Stimulated activated CD8-positive, alpha-beta memory T cell treated with anti-CD3 and anti-CD28 coated beads, Interleukin-2, amount 100 ng/mL, for 1 hour (primary cell): ENCODE data around the gene SH3GL1.

ENCODE experiments used
- DNase-seq, 2 donors: peaks; one replicate each; pipeline ENCODE4 v3.0.0-alpha.2; 2020; ENCODE audit warnings: low read depth in 2 of 2

SH3GL1 gene

DNA sequence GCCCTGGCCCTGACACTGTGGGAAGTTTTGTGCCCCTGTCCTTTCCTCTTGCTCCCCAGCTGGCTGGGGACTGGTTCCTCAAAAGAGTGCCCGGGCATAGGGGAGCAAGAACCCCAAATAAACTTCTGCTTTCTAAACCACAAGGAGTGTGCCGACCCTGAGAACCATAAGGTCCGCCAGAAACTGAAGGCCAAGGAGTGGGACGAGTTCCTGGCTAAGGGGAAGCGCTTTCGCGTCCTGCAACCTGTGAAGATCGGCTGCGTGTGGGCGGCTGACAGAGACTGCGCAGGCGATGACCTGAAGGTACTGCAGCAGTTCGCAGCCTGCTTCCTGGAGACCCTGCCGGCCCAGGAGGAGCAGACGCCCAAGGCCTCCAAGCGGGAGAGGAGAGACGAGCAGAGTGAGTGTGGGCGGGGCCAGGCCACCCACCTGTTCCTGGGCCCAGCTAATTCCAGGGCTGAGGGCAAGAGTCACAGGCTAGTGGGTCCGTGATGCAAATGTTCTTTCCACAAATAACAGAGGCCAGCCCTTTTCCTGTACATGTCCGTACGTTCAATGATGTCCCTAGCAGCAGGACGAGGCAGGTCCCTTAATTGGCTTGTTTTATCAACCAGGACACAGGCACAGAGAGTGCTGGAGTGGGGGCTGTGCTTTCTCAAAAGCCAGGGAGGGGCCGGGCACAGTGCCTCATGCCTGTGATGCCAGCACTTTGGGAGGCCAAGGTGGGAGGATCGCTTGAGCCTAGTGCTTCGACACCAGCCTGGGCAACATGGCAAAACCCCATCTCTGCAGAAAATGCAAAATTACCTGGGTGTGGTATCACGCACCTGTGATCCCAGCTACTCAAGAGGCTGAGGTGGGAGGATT, 31.7 kb upstream of the SH3GL1 start:
- no peak for DNase-seq

DNA sequence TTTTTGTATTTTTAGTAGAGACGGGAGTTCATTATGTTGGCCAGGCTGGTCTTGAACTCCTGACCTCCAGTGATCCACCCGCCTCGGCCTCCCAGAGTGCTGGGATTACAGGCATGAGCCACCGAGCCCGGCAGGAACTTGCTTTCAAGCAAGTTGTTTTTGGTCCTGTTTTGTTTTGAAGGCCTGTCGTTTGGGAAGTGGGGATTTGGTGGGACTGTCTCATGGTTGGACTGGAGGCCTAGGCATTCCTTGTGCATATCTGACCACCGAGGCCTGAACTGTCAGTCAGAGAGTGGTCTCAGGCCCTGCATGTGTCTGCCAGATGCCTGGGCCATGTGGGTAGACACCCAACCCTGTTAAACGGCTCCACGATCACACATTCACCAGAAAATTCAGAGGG, 30.9 kb upstream of the SH3GL1 start:
- no peak for DNase-seq

DNA sequence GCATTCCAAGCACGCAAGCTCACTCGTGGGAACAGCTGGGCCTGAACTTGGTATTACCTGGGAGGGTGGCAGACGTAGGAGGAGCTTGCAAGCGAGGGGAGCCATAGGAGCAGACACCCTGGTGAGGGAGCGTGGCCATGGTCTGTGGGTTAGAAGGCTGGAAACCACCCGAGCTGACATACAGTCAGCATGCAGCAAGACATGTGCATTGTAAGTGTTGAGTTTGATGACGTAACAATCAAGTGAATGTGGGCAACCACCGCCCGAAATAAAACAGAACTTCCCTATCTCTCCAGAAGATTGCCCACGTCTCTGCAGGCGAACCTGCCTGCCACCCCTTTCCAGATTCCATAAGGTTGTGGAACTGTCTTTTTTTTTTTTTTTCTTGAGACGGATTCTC, 30.4 kb upstream of the SH3GL1 start:
- DNase-seq, result no peak

DNA sequence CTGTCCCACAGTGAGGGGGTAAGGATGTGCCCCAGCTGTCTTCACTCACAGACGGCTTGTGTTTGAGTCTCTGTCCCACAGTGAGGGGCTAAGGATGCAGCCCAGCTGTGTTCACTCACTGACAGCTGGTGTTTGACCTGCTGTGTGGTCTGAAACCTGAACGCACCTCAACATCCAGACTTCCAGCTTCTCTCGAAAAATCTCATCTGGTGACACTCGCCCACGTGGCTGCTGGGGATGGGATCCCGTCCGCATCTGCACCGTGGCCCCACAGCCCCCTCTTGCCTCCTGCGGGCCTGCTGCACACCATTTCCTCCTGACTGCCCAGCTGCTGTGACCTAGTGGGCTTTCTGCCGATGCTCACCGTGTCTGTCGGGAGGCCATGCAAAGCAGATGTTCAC, 29.4 kb upstream of the SH3GL1 start:
- no peak for DNase-seq

DNA sequence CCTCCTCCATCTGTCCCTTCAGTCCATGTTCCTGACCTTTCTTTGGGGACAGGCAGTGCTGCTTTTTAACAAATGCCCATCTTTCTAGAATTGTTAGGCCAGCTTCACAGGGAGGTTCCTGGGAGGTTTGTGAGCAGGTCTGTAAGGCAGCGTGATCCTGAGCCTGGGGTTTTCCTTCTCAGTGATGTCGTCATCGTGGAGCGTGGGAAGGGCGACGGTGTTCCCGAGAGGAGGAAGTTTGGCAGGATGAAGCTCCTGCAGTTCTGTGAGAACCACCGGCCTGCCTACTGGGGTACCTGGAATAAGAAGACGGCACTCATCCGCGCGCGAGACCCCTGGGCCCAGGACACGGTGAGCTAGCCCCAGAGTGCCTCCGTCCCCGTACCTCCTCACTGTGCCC, 28.9 kb upstream of the SH3GL1 start:
- no peak for DNase-seq

DNA sequence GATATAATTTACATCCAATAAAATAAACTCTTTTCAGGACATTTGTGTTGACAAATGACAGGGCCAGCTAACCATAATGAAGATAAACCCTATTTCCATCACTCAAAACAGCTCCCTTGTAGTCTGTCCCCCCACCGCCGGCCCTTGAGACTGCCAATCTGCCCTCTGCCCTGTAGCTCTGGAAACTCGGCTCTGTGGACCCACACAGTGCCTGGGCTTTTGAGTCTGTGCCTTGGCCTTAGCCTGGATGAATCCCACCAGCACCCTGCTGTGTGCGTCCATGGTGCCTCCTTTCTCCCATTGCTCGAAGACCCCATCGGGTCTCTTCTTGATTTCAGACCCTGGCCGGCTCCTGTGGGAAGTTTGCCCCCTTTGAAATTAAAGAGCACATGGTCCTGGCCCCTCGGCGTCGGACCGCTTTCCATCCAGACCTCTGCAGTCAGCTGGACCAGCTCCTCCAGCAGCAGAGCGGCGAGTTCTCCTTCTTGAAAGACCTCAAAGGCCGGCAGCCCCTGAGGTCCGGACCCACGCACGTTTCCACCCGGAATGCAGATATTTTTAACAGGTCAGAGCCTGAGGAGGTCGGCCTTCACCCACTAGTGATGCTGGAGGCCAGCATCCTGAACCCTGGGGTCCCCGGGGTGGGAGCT, 28.1 kb upstream of the SH3GL1 start:
- DNase-seq, result no peak

DNA sequence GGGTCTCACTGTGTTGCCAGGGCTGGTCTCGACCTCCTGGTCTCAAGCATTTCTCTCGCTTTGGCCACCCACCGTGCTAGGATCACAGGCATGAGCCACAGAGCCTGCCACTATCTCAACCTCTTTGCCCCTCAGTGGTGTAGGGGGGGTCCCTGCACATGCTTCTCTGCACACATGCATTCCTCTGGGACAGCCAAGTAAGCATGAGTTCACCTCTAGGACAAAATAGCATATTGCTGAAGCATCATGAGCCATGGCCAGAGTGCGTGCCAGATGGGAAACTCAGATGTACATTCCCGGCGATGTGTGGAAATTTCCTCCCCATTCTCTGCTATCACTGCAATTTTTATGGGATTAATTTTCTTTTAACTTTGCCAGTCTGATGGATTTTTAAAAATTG, 25.2 kb upstream of the SH3GL1 start:
- no peak for DNase-seq

DNA sequence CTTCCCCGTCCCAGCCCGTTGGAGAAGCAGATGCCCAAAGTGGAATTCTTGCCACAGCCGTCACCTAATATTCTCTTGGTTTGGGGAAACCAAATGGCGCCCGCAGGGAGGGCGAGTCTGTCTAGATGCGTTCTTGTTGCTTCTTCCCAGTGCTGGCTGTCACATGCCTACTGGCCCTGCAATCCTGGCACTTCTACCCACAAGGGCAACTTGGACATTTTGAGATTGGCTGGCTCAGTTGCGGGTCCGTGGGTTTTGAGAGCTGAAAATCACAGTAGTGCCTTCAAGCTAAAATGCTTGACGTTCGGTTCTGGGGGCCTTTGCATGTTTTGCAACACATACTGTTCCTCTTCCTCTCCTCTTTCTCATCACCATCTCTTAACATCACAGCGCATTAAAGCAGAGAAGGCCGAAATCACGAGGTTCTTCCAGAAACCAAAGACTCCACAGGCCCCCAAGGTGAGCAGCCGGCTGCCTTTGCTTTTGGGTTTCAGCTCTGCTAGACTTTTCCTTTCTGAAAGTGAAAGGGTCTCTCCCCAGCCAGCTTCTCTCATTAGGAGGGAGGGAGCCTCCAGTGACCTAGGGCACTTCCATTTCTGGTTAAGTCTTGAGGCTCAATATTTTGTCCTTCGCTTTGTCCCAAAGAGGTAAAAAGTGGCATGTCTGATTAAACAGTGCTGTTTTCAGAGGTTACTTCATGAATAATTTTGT, 23.2 kb upstream of the SH3GL1 start:
- DNase-seq, result no peak

DNA sequence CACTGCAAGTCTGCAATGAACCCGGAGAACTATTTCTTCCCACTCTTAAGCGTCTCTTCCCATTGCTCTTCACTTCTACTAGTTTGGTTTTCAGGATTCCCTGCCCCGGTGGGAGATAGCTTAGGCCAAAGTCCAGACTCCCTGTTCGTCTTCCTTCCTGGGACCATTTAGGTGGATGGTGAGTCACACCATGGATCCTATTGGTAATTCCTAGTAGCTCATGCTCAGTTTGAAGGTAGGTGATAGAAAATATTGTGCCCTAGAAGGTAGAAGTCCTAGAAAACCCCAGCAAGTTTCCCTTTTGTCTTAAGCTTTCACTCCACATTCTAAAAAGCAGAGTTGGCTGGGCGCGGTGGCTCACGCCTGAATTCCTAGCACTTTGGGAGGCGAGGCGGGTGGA, 15.9 kb upstream of the SH3GL1 start:
- DNase-seq, result no peak

DNA sequence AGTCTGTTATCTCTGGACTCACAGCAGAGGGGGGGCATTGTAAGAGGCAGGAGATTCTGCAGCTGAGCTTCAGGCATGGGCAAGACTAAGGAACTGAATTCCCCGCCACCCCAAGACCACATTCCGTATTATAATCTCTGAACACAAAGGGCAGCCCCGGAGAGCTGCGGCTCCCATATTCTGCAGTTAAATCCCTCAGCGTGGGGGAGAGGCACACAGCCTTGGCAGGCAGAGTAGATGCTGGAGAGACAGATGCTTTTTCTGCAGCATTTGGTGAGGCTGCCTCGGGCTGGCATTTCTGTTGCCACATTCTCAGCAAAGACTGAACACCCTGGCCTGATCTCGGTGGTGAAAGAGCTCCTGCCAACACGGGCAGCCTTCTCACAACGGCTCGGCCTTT, 15.0 kb upstream of the SH3GL1 start:
- DNase-seq, result no peak

DNA sequence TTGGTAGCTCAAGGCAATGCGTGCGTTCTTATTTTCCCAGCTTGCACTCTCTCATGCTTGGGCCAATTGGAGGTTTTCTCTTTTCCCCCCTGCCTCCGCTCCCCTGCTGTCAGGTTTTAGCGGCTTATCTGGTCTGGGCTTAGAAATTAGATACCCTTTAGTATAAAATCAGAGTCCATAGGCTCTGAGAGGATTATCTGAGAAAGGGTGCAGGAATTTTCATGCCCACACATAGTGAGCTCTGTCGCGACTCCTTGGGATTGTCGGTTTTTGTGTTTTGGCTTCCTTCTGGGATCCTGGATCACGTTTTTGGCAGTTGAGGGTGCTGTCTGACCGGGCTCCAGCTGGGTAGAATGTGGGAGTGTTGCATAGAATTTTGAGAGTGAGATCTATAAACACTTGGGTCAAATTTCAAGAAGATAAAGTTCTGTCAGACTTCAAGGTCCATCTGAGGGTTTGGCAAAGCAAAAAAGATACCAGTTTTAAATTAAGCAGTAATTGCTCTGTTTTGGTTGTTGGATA, 14.5 kb upstream of the SH3GL1 start:
- no peak for DNase-seq

DNA sequence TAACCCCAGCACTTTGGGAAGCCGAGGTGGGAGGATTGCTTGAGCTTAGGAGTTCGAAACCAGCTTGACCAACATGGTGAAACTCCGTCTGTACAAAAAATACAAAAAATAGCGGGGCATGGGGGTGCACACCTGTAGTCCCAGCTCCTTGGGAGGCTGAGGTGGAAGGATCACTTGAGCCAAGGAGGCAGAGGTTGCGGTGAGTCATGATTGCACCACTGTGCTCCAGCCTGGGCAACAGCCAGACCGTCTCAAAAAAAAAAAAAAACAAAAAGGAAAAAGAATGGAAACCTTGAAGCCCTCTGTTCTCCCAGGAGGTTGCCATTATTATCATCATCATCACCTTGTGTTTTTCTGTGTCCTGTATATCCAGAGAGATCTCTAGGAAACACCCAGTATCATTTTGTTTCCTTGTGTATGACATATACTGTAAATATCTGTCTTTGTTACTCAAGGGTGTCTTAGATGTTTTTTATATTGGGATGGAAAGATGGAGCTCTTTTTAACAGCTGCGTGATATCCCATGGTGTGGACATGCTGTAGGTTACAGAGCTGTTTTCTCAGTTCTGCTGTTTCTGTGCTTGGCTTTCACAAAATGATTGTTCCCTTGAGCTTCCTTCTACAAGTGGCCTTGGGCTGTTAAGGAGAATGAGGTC, 13.9 kb upstream of the SH3GL1 start:
- DNase-seq, result no peak

DNA sequence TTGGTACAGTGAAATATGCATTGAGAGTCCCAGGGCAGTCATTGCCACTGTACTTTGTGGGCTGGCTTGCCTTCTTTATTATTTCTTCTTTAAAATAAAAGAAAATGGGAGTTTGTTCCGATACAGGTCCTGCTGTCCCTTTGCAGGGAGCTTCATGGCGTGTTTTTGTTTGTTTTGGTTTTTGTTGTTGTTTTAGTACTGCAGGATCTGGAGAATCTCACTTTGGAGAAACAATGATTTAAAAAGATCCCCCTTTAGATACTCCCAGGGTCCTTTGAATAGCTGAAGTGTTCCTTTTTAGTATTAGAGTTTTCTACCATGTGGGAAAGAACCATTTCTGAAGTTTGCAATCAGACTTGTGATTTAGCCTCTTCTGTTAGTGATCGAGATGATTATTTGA, 13.2 kb upstream of the SH3GL1 start:
- no peak for DNase-seq

DNA sequence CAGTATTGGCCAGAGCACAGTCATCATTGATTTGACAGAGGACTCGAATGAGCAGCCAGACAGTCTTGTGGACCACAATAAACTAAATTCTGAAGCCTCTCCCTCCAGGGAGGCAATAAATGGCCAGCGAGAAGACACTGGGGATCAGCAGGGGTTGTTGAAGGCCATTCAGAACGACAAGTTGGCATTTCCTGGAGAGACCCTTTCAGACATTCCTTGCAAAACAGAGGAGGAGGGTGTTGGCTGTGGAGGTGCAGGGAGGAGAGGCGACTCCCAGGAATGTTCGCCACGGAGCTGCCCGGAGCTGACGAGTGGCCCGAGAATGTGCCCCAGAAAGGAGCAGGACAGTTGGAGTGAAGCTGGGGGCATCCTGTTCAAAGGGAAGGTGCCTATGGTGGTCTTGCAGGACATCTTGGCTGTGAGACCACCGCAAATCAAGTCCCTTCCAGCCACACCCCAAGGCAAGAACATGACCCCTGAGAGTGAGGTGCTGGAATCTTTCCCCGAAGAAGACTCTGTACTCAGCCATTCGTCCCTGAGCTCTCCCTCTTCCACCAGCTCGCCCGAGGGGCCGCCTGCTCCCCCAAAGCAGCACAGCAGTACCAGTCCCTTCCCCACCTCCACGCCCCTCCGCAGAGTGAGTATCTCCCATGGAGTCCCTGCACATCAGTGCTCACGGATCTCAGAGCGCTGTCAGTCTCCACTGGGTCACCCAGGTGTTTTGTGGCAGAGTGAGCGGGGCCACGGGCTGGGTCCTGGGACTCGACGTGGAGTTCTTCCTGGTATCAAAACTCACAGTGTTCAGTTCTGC, 9.0 kb upstream of the SH3GL1 start:
- no peak for DNase-seq

DNA sequence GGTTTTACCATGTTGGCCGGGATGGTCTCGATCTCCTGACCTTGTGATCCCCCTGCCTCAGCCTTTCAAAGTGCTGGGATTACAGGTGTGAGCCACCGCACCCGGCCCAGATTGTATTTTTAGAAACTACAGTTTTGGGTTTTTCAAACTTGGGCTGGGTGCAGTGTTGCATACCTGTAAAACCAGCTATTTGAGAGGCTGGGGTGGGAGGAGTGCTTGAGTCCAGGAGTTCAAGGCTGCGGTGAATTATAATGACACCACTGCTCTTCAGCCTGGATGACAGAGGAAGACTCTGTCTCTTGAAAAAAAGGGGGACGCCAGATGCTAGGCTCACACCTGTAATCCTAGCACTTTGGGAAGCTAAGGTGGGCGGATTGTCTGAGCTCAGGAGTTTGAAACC, 6.3 kb upstream of the SH3GL1 start:
- DNase-seq, result no peak

DNA sequence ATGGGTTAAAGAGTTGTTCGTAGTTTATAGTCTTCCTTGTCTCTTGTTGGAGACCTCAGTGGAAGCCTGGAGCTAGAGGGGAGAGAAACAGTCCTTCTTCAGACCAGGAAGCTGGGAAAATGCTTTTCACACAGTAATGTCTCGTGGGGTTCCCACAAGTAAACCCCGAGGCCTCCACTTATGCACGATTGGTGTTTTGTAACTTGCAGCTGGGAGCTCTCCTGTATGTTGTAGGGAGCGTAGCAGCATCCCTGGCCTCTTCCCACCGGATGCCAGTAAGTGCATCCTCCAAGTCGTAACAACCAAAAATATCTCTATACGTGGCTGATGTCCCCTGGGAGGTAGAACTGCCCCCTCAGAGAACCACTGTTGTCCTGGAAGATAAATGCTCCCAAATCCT, 5.6 kb upstream of the SH3GL1 start:
- DNase-seq, result no peak

DNA sequence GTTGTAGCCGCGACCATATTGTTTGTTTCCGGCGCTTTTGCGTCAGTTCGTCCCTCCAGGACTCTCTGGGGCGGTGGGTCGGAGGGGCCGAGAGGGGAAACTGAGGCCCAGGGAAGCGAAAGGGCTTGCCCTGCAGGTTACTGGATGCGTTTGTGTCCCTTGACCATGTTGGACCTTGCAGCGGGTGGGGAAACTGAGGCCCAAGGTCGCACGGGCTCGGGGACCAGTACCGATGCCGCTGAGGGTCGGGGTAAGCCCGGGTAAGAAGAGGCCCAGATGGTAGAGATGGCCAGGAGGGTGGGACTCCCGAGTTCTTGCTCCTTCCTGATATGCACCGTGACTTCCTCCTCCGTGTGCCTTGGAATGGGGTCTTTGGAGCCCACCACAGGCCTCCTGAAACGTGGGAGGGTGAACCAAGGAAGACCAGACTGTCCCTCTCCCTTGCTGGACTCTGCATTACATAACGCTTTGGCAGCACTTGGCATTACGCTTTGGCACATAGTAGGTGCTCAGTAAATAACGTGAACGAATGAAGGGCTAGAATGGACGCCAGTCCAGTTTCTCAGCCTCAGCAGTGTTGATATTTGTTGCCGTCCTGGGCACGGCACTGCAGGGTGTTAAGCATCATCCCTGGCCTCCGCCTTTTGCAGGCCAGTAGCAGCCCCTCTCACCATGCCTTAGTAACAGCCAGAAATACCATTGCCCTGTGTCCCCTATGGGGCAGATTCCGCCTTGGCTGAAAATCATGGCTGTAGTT, 2.8 kb upstream of the SH3GL1 start:
- DNase-seq, result no peak

DNA sequence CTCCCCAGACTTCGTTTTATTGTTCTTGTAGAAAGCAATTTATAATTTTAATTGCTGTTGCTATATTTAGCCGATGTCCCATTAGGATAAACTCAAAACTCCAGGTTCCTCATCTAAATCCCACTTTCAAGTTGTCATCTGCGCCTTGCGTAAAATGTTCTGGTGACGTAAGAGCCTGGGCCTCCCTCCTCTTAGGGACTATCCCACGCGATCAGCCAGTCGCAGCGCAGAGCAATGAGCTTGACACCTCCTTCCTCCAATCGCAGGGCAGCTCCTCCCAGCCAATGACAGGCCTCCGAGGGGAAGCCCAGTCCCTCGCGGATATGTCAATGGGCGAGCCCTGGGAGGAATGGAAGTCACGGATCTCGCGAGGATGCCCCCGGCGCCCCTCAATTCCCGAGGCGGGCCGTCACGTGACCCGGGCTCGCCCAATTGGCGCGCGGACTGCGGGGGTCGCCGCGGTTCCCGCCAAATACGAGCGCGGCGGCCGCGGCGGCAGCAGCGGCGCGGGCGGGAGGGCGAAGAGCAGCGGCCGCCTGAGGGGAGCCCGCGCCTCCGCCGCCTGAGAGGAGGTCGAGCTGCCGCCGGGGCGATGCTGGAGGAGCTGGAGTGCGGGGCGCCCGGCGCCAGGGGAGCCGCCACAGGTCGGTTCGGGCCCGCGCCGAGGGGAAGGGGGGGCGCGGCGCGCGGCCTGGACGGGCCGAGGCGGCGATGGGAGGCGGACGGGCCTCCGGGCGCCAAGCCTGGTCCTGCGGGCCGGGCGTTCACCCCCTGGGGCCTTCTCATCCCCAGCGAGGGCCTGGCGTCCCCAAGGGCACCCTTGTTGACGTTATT, 2.0 kb upstream of the SH3GL1 start, which contains the start of gene CHAF1A:
TSS of gene CHAF1A (plus strand) at position 470 of the 834 bp plus-strand sequence. CDS start at position 593, 123 bp downstream.
- DNase-seq, result peak; percentile 97 to 98

DNA sequence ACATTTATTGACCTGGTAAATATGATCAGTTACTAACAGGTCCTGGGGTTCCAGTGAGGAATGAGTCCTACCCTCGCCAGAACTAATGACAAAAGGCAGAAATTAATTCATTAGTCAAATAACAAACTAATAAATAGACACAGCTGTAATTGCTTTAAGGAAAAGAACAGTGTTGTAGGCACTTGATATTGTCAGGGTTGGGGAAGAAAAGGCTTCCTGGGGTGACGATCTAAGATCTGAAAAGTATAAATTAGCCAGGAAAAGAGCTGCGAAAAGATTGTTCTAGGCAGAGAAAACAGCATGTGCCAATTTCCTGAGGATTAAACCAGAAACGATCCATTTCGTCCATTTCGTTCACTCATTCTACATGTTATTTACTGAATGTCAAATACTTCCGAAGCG, 1.4 kb upstream of the SH3GL1 start:
- no peak for DNase-seq

DNA sequence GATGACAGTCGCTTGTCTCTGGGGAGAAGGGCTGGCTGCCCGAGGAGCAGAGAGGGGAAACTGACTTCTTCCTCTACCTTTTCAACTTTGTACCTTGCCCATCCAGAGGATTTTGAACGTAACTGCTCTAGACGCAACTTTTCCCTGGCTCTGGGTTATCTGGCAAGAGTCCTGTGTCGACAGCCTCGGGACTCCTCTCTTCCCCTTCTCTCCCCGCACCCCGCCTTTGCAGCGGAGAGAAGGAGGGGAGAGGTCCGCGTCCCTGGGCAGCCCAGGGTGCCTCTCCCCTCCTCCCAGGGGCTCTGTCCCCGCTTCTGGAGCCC, 574 bp downstream of the SH3GL1 start:
- no peak for DNase-seq
